Retina (tissue), 1 donor: ENCODE data around the gene C12orf60.

ENCODE experiments used
- DNase-seq: peaks from one replicate; pipeline ENCODE4 v3.0.0-alpha.2; 2016

Gene C12orf60

GRCh38 chr12:14777271-14777670, 26.2 kb upstream of the C12orf60 start:
- DNase-seq, result peak; percentile 15

- DNase-seq, result no peak
These were observed 23.6 kb upstream of the C12orf60 start for GRCh38 chr12:14779834-14780233.

- DNase-seq, result no peak
These were observed 22.6 kb upstream of the C12orf60 start for GRCh38 chr12:14780859-14781258.

- DNase-seq, result no peak
These were observed 21.9 kb upstream of the C12orf60 start for GRCh38 chr12:14781563-14781962.

- no peak for DNase-seq
These were observed 20.7 kb upstream of the C12orf60 start for GRCh38 chr12:14782756-14783155.

- no peak for DNase-seq
These were observed 19.0 kb upstream of the C12orf60 start for GRCh38 chr12:14784471-14784870.

GRCh38 chr12:14785568-14785967, 17.9 kb upstream of the C12orf60 start:
- DNase-seq, result no peak

- DNase-seq, result no peak
These were observed 8.4 kb upstream of the C12orf60 start for GRCh38 chr12:14795028-14795448.

- DNase-seq, result no peak
These were observed 1.2 kb upstream of the C12orf60 start for GRCh38 chr12:14802247-14802646.

- no peak for DNase-seq
These were observed 804 bp upstream of the C12orf60 start for GRCh38 chr12:14802721-14803010.

- DNase-seq, result no peak
These were observed 325 bp downstream of the C12orf60 start for GRCh38 chr12:14803830-14804160.

- no peak for DNase-seq
These were observed 6.9 kb downstream of the C12orf60 start for GRCh38 chr12:14810167-14810952.

GRCh38 chr12:14810953-14811483, 7.5 kb downstream of the C12orf60 start:
- DNase-seq, result no peak

GRCh38 chr12:14811486-14811885, 8.0 kb downstream of the C12orf60 start:
- DNase-seq, result no peak

GRCh38 chr12:14814014-14814413, 10.5 kb downstream of the C12orf60 start, which contains the start of gene SMCO3:
Gene SMCO3 (minus strand): TSS chr12:14814182. CDS start chr12:14806680, 7,502 bp downstream.
- no peak for DNase-seq

- DNase-seq, result no peak
These were observed 20.7 kb downstream of the C12orf60 start for GRCh38 chr12:14824012-14824634.

GRCh38 chr12:14825256-14825655, 21.8 kb downstream of the C12orf60 start:
- DNase-seq, result no peak

- DNase-seq, result no peak
These were observed 23.0 kb downstream of the C12orf60 start for GRCh38 chr12:14826491-14826890.

GRCh38 chr12:14827043-14827442, 23.6 kb downstream of the C12orf60 start:
- DNase-seq, result no peak

- DNase-seq, result no peak
These were observed 25.4 kb downstream of the C12orf60 start for GRCh38 chr12:14828892-14829291.

- no peak for DNase-seq
These were observed 29.9 kb downstream of the C12orf60 start for GRCh38 chr12:14833336-14833735.

- DNase-seq, result no peak
These were observed 30.5 kb downstream of the C12orf60 start for GRCh38 chr12:14833952-14834351.

- no peak for DNase-seq
These were observed 31.0 kb downstream of the C12orf60 start for GRCh38 chr12:14834509-14834908.
